Measurements from ENCODE around the gene CTU2. TPM values are rescaled to one million over a fixed set of nuclear protein-coding genes. Genes with fewer than 3 reads are reported as not detected.

The CTU2 gene
- total RNA-seq, 1 experiment from 2014 or later, result 24.8 TPM

DNA sequence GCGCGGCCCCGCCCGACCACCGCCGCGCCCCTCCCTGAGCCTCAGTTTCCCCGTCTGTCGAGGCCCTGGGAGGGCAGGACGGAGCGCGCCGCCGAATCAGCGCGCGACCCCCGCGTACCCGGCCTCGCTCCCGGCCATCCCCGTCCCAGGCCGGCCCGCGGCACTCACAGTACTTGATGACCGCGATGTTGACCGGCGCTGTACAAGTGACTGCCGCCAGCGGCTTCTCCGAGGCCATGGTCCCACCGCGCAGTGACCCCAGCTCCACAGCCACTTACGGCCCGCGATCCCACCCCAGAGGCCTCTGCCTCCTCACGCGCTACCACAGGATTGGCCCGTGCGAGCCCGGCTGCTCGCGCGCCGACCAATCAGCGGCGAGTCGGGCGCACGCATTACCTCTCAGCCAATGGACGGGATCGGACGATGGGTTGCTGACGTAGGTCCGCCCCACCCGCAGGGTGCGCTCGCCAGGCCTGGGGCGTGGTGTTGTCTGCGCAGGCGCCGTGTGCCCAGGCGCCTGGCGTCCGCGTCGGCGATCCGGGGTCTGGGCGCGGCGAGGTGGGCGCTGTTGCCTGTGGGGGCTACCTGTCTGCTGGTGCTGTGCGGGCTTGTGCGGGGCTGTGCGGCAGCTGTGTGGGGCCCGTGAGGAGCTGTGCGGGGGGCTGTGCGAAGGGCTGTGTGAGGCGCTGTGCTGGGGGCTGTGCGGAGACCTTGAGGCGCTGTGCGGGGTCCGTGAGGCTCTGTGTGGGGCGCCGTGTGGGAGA is 43.3 kb upstream of the CTU2 start, which contains the start of gene MVD:
Gene MVD, minus strand, starts transcription at position 249 of the 764 bp plus-strand sequence. Its CDS starts 11 bp downstream, at position 238.
- no TSS peak for BruUV-seq (replicated peaks)
- no peaks in the 10 kb centered on the region for H3K27me3 ChIP-seq (ENCODE audit: control insufficient read depth, insufficient read depth, low read length)
- in situ Hi-C loops (cut with HindIII; ENCODE audit: low pct_unique_long_range_greater_than_20kb, low sequenced_read_pairs) (no loop called here), intact Hi-C loops (cut with micrococcal nuclease; ENCODE audit: unreplicated experiment) (no loop called here)
- H3K36me3 ChIP-seq (ENCODE audit: control insufficient read depth, insufficient read depth, low read length), result no peaks in the 10 kb centered on the region; the same call in 1 of the 2 replicates
- ATAC-seq (peak; percentile 99), DNase-seq (ENCODE audit: low read depth, low spot score) (peak; percentile 61)
- H3K4me1 ChIP-seq (ENCODE audit: control insufficient read depth, insufficient read depth, low read length), result peaks cover 5% of the 10 kb centered on the region; the same call in 1 of the 2 replicates
- H3K9me3 ChIP-seq (ENCODE audit: control insufficient read depth, insufficient read depth, low read depth, low read length), result no peaks in the 10 kb centered on the region
- H3K27ac ChIP-seq (ENCODE audit: low read length), result peak within 1 kb of the TSS; percentile 77
- ChIA-PET CTCF (no interaction called here), POLR2A (no interaction called here)
- TF ChIP-seq POLR2AphosphoS5 (IDR thresholded peaks at IDR 0.05; ENCODE audit: low read depth, low read length) (peak; percentile 79), SIN3A (IDR thresholded peaks at IDR 0.05; ENCODE audit: borderline replicate concordance, insufficient read depth, low read depth, low read length) (peak; percentile 25; the same call in 1 of the 2 replicates), TCF7L2 (IDR thresholded peaks at IDR 0.05; ENCODE audit: low read depth, low read length) (no peak)
- TF ChIP-seq, protein P1, sequence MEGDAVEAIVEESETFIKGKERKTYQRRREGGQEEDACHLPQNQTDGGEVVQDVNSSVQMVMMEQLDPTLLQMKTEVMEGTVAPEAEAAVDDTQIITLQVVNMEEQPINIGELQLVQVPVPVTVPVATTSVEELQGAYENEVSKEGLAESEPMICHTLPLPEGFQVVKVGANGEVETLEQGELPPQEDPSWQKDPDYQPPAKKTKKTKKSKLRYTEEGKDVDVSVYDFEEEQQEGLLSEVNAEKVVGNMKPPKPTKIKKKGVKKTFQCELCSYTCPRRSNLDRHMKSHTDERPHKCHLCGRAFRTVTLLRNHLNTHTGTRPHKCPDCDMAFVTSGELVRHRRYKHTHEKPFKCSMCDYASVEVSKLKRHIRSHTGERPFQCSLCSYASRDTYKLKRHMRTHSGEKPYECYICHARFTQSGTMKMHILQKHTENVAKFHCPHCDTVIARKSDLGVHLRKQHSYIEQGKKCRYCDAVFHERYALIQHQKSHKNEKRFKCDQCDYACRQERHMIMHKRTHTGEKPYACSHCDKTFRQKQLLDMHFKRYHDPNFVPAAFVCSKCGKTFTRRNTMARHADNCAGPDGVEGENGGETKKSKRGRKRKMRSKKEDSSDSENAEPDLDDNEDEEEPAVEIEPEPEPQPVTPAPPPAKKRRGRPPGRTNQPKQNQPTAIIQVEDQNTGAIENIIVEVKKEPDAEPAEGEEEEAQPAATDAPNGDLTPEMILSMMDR (IDR thresholded peaks at IDR 0.05), result no peak
- TF ChIP-seq, protein P2, sequence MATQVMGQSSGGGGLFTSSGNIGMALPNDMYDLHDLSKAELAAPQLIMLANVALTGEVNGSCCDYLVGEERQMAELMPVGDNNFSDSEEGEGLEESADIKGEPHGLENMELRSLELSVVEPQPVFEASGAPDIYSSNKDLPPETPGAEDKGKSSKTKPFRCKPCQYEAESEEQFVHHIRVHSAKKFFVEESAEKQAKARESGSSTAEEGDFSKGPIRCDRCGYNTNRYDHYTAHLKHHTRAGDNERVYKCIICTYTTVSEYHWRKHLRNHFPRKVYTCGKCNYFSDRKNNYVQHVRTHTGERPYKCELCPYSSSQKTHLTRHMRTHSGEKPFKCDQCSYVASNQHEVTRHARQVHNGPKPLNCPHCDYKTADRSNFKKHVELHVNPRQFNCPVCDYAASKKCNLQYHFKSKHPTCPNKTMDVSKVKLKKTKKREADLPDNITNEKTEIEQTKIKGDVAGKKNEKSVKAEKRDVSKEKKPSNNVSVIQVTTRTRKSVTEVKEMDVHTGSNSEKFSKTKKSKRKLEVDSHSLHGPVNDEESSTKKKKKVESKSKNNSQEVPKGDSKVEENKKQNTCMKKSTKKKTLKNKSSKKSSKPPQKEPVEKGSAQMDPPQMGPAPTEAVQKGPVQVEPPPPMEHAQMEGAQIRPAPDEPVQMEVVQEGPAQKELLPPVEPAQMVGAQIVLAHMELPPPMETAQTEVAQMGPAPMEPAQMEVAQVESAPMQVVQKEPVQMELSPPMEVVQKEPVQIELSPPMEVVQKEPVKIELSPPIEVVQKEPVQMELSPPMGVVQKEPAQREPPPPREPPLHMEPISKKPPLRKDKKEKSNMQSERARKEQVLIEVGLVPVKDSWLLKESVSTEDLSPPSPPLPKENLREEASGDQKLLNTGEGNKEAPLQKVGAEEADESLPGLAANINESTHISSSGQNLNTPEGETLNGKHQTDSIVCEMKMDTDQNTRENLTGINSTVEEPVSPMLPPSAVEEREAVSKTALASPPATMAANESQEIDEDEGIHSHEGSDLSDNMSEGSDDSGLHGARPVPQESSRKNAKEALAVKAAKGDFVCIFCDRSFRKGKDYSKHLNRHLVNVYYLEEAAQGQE (IDR thresholded peaks at IDR 0.05; ENCODE audit: insufficient read depth in 1 of 2, low read depth in 2 of 2, low read length in 1 of 2), result no peak
- H3K4me3 ChIP-seq (ENCODE audit: low read depth in 2 of 2, low read length in 2 of 2), result peak within 1 kb of the TSS; percentile 71 to 85

DNA sequence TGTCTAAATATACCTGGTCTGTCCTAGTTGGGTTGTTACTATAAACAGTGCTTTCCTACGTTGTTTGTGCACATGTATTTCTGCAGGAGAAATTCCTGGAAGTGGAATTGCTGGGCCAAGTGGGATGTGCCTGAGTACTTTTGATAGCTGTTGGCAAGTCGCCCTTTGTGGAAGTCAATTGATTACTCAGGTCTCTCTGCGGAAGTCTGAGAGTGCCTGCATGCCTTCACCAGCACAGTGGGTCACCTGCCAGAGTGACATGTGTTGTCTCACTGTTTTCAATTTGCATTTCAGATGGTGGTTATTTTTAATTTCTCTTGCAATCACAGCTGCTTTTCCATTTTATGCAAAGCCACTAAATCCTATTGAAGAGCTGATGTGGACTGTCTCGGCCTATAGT is 41.2 kb upstream of the CTU2 start:
- no peaks in the 10 kb centered on the region for H3K9me3 ChIP-seq (ENCODE audit: control insufficient read depth, insufficient read depth, low read depth, low read length)
- H3K27me3 ChIP-seq (ENCODE audit: control insufficient read depth, insufficient read depth, low read length), result no peaks in the 10 kb centered on the region
- DNase-seq (ENCODE audit: low read depth, low spot score) (no peak), ATAC-seq (no peak)
- BruUV-seq (replicated peaks), result no TSS peak
- H3K27ac ChIP-seq (ENCODE audit: low read length), result no peak overlapping the region
- no peak overlapping the region for H3K4me3 ChIP-seq (ENCODE audit: low read depth in 2 of 2, low read length in 2 of 2)
- H3K4me1 ChIP-seq (ENCODE audit: control insufficient read depth, insufficient read depth, low read length), result peaks cover 5% of the 10 kb centered on the region; the same call in 1 of the 2 replicates
- TF ChIP-seq, protein P2 (IDR thresholded peaks at IDR 0.05; ENCODE audit: insufficient read depth in 1 of 2, low read depth in 2 of 2, low read length in 1 of 2), result no peak
- TF ChIP-seq, protein P1 (IDR thresholded peaks at IDR 0.05), result no peak
- TF ChIP-seq TCF7L2 (IDR thresholded peaks at IDR 0.05; ENCODE audit: low read depth, low read length), result no peak
- TF ChIP-seq POLR2AphosphoS5 (IDR thresholded peaks at IDR 0.05; ENCODE audit: low read depth, low read length), result no peak
- no peak for TF ChIP-seq SIN3A (IDR thresholded peaks at IDR 0.05; ENCODE audit: borderline replicate concordance, insufficient read depth, low read depth, low read length)
- intact Hi-C loops (cut with micrococcal nuclease; ENCODE audit: unreplicated experiment) (no loop called here), in situ Hi-C loops (cut with HindIII; ENCODE audit: low pct_unique_long_range_greater_than_20kb, low sequenced_read_pairs) (no loop called here)
- H3K36me3 ChIP-seq (ENCODE audit: control insufficient read depth, insufficient read depth, low read length), result no peaks in the 10 kb centered on the region; the same call in 1 of the 2 replicates
- ChIA-PET POLR2A (no interaction called here), CTCF (interaction anchor here (0.7 kb wide), 1 partner anchor 9 kb away, joined by 13 read pairs; no protein-coding TSS in a partner anchor)
